AG04449 (cell line): ENCODE results near the gene RHBG.

Experiments used
- CTCF ChIA-PET: fragments of 350-600 bp; formaldehyde crosslinking; extraction: SDS; loops from one replicate; lab custom pipeline; 2021; ENCODE audit warnings: antibody characterized with exemption; lab: Yijun Ruan, JAX
- POLR2A ChIA-PET: fragments of 400-600, 350-600 bp; formaldehyde crosslinking; extraction: SDS; loops from one replicate; lab custom pipeline; 2020; ENCODE audit warnings: antibody characterized with exemption, inconsistent platforms; lab: Yijun Ruan, JAX
- DNase-seq: peaks from one replicate; pipeline ENCODE4 v3.0.0-alpha.2; 2010; ENCODE audit warnings: low read depth, low spot score
- H3K4me3 ChIP-seq: 2 replicates; pipeline ENCODE4 v1.5.1; 2011; ENCODE audit warnings: low read depth, mild to moderate bottlenecking, control low read depth, low read length
- TF ChIP-seq, protein P1 (sequence below): IDR thresholded peaks from one replicate; pipeline ENCODE4 v1.5.1; 2011; ENCODE audit warnings: mild to moderate bottlenecking, moderate library complexity, low read length, control low read depth, inconsistent platforms; ENCODE audit not compliant: insufficient read depth; ENCODE audit errors: missing control alignments

Gene RHBG

DNA sequence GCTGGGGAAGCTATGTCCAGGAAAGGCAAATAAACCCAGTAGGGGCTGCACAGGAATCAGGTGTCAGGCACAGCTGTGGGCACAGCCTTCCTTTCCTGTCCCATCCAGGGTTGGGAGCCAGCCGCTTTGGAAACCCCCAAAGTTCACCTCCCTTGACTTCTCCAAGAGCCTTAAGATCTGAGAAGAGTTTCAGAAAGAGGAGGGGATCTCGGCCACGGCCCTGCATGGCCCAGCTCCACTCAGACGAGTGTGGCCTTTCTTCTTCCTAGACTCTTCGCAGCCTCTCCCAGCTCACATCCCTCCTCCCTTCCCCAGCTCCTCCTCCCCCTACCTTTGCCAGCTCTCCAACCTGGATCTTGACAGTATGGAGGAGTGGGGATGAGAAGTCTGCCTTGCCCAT, 36.7 kb downstream of the RHBG start:
- H3K4me3 ChIP-seq = no peak overlapping the region
- TF ChIP-seq, protein P1, sequence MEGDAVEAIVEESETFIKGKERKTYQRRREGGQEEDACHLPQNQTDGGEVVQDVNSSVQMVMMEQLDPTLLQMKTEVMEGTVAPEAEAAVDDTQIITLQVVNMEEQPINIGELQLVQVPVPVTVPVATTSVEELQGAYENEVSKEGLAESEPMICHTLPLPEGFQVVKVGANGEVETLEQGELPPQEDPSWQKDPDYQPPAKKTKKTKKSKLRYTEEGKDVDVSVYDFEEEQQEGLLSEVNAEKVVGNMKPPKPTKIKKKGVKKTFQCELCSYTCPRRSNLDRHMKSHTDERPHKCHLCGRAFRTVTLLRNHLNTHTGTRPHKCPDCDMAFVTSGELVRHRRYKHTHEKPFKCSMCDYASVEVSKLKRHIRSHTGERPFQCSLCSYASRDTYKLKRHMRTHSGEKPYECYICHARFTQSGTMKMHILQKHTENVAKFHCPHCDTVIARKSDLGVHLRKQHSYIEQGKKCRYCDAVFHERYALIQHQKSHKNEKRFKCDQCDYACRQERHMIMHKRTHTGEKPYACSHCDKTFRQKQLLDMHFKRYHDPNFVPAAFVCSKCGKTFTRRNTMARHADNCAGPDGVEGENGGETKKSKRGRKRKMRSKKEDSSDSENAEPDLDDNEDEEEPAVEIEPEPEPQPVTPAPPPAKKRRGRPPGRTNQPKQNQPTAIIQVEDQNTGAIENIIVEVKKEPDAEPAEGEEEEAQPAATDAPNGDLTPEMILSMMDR = no peak
- POLR2A ChIA-PET = no interaction called here
- no peak for DNase-seq
- CTCF ChIA-PET = interaction anchor here (2.3 to 4.8 kb wide), 2 partner anchors 20 to 40 kb away, joined by 15 to 46 read pairs; no protein-coding TSS in a partner anchor

DNA sequence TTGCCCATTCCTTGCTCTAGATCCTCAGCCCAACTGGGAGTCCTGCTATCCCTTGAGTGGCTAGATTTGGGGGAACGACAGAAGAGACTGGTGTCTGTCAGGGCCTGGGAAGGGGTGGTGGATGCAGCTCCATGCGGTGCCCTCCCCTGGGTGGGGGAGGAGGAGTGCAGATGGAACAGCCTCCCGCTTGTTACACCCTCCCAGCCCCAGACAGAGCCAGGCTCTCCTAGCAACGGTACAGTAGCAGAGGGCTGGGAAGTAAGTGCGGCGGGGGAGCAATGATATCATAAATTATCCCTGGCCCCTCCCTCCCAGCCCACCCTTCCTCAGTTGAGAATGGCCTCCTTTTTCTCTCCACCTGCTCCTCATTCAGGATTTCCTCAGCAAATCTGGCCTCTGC, 37.2 kb downstream of the RHBG start:
- TF ChIP-seq, protein P1 = no peak
- no peak for DNase-seq
- H3K4me3 ChIP-seq = no peak overlapping the region
- CTCF ChIA-PET = interaction anchor here (1.0 to 4.8 kb wide), 3 partner anchors 20 to 40 kb away, joined by 3 to 46 read pairs (median 4); no protein-coding TSS in a partner anchor
- POLR2A ChIA-PET = no interaction called here

DNA sequence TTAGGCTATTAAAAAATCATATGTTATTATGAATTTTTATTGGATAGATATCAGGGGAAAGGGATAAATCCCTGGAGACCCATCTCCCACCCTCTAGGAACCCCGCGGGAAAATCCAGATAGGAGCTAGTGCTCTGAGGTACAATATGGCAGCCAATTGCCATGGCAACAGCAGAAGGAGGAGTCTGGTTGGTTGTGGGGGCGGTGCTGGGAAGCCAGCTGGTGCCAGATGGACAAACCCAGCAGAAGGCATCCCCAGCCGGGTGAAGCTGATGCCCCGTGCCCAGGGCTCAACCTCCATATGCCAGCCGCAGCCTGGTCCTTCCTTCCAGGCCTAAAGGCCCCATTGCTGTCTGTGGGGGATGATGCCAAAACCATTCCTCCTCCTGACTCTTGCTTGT, 38.3 kb downstream of the RHBG start:
- ChIA-PET CTCF (interaction anchor here (1.0 to 4.8 kb wide), 4 partner anchors 22 to 38 kb away, joined by 3 to 46 read pairs (median 5); no protein-coding TSS in a partner anchor), POLR2A (no interaction called here)
- no peak for DNase-seq

DNA sequence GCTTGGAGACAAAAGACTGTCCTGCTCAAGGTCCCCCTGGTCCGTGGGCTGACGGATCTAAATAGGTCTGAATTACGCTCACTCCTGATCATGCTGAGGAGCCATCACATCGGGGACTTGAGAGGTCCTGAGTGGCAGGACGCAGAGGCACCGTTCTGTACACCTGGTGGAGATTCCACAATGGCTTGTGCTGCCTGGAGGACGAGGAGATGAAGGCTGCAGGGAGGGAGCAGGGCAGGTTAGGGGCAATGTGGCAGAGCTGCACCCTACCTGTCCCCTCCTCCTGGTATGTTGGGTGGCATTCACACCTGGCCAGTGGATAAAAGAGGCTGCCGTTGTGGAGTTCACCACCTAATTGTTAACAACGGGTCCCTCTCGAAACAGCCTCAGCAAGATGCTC, 38.7 kb downstream of the RHBG start:
- POLR2A ChIA-PET = no interaction called here
- CTCF ChIA-PET = interaction anchor here (1.4 to 4.8 kb wide), 3 partner anchors 22 to 38 kb away, joined by 4 to 46 read pairs (median 6); no protein-coding TSS in a partner anchor

More for the DNA sequence above, 38.3 kb downstream of the RHBG start:
- H3K4me3 ChIP-seq = no peak overlapping the region
- TF ChIP-seq, protein P1 = no peak

DNA sequence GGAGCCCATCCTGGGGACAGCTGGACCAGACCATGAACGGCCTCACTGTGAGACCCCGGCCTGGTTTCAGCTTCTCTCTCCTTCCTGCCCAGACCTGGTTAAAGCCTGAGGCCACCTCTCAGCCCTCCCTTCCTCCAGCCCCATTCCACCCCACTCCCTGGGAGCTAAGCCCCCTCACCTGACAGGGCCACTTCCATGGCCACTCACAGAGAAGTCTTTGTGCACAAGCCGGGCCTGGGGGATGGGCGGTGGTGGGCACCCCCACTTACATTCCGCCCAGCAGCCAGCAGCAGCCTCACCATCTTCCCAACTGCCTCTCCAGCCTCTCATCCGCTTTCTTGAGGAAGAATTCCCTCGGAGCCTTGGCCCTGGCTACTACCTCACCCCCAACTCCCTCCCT, 40.4 kb downstream of the RHBG start:
- ChIA-PET CTCF (interaction anchor here (1.4 to 11.8 kb wide), 3 partner anchors 24 to 41 kb away, joined by 4 to 97 read pairs (median 9); no protein-coding TSS in a partner anchor), POLR2A (no interaction called here)
- DNase-seq = no peak
- TF ChIP-seq, protein P1 = no peak
- no peak overlapping the region for H3K4me3 ChIP-seq

More for the DNA sequence above, 38.7 kb downstream of the RHBG start:
- DNase-seq = no peak
- TF ChIP-seq, protein P1 = no peak
- no peak overlapping the region for H3K4me3 ChIP-seq

DNA sequence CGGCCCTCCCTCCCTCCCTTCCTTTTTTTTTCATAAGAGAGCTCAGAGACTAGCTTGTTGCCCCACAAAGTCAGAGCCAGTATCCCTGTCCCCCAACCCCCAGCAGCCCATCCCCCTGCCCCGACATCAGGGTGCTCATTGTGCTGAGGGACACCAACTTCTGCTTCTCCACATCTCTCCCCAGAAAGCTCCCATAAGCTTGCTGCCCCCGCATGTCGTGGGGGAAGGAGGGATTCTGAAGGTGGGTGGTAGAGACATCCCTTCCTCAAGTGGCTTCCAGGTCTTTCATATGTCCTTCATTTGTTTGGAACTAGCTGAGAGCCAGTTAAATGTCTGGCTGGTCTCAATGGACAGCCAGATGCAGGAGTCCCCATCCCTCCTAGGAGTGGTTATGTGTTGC, 41.2 kb downstream of the RHBG start:
- ChIA-PET POLR2A (no interaction called here), CTCF (interaction anchor here (1.7 to 11.8 kb wide), 2 partner anchors 25 to 36 kb away, joined by 9 to 97 read pairs; no protein-coding TSS in a partner anchor)
- no peak overlapping the region for H3K4me3 ChIP-seq
- no peak for DNase-seq
- TF ChIP-seq, protein P1 = no peak
